ENCODE results near the gene WDCP. TPM values are rescaled to one million over a fixed set of nuclear protein-coding genes. Genes with fewer than 3 reads are reported as not detected.
A peak's percentile ranks its signal among the peaks of the same experiment; 100 is the strongest.

Gene WDCP
- total RNA-seq, 2 experiments from 2014 or later = 23.2 to 24.1 TPM

DNA sequence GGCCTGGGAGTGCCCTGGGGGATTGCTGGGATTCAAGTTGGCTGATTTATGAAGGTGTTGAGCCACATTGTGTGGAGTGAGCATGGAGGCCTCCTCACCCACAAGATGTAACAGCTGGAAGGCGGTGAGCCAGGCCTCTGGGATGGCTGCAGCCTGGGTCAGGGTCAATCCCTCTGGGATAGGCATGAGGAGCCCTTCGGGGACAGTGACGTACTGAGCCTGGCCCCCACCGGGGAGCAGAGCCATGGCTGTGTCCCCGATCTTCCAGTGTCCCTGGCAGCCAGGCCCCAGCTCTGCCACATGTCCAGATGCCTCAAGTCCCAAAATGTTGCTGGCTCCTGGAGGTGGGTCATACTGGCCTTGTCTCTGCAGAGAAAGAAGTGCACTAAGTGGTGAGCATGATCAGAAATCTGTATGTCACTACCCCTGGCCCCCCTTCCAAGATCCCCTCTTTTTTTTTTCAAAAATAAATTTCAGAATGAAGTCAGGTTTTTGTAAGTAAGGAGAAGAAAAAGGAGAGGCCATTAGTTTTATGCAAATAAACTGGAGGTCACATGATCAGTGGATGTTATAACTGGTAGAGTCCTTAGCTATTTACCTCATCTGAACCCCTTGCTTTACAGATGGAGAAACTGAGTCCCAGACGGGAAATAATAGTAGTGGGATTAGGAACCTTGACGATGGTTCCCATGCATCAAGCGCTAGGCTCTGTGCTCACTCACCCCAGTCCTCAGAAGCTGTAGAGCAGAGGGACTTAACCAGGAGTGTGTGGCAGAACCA, 35.8 kb upstream of the WDCP start:
- ATAC-seq (no peak), DNase-seq (no peak)
- Mint-ChIP-seq H3K27ac (peak overlapping the region; percentile 92), H3K4me1 (ENCODE audit: low read depth) (peaks cover 25% of the 10 kb centered on the region), H3K9me3 (ENCODE audit: insufficient read depth) (no peaks in the 10 kb centered on the region), H3K36me3 (ENCODE audit: low read depth) (peaks cover 9% of the 10 kb centered on the region), H3K27me3 (ENCODE audit: low read depth) (no peaks in the 10 kb centered on the region), H3K4me3 (peak overlapping the region; percentile 88)
- ChIA-PET CTCF (interaction anchor here (0.6 to 4.6 kb wide), 25 partner anchors 9 to 259 kb away, joined by 3 to 74 read pairs (median 6); partner anchors contain the start of genes ATAD2B, FAM228B, FKBP1B and PFN4), POLR2A (interaction anchor here (0.6 to 2.3 kb wide), 8 partner anchors 10 to 258 kb away, joined by 3 to 22 read pairs (median 6); partner anchors contain the start of genes ATAD2B and WDCP)

DNA sequence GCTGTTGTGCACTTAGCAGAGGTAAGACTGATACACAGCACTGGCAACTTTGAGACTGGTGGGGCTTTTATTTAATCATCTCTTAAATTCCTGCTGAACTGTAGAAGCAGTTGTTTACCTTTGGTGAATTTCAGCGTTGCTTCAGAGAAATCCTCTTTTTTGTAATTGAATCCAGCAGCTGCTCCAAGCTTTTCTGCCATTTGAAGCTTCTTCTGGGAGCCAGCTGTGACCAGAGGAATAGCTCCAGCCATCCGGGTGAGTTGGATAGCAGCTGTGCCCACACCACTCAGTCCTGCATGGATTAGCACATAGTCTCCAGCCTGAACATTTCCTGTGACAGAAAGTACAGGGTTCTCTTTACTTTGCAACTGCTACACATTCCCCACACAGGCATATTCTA, 33.5 kb upstream of the WDCP start:
- Mint-ChIP-seq H3K4me1 (ENCODE audit: low read depth) (peaks cover 32% of the 10 kb centered on the region), H3K4me3 (no peak overlapping the region), H3K27me3 (ENCODE audit: low read depth) (no peaks in the 10 kb centered on the region), H3K27ac (no peak overlapping the region), H3K9me3 (ENCODE audit: insufficient read depth) (no peaks in the 10 kb centered on the region), H3K36me3 (ENCODE audit: low read depth) (peaks cover 9% of the 10 kb centered on the region)
- no peak for ATAC-seq
- DNase-seq = peak; percentile 17
- CTCF ChIA-PET = interaction anchor here (1.2 to 4.6 kb wide), 3 partner anchors 21 to 256 kb away, joined by 3 to 74 read pairs (median 11); partner anchors contain the start of gene ATAD2B
- POLR2A ChIA-PET = interaction anchor here (0.8 kb wide), 1 partner anchor 66 kb away, joined by 3 read pairs; no protein-coding TSS in a partner anchor

DNA sequence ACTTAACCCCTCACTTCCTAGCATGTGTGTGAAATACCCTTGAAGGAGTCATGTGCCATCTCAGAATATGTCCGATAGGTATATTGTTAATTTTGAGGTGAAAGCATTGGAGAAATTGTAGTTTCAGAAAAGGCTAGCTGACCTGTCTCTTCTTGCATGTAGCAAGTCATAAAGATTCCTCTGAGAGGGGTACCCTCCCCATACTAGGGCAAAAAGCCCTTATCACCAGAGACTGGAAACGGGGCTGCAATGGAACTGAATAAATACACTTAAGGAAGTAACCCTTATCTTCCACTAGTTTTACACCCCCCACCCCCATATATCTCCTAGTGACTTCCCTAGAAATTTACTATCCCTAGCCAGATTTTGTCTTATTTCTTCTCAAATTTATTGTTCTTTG, 30.7 kb upstream of the WDCP start:
- peak overlapping the region; percentile 98 for H3K27ac Mint-ChIP-seq
- no peaks in the 10 kb centered on the region for H3K27me3 Mint-ChIP-seq (ENCODE audit: low read depth)
- CTCF ChIA-PET = interaction anchor here (1.5 to 1.7 kb wide), 2 partner anchors 8 to 253 kb away, joined by 3 to 5 read pairs; no protein-coding TSS in a partner anchor
- peak overlapping the region; percentile 98 for H3K4me3 Mint-ChIP-seq
- no peaks in the 10 kb centered on the region for H3K9me3 Mint-ChIP-seq (ENCODE audit: insufficient read depth)
- H3K36me3 Mint-ChIP-seq (ENCODE audit: low read depth) = peaks cover 13% of the 10 kb centered on the region
- POLR2A ChIA-PET = interaction anchor here (0.9 to 4.0 kb wide), 2 partner anchors 11 to 152 kb away, joined by 4 to 37 read pairs; partner anchors contain the start of gene ATAD2B
- H3K4me1 Mint-ChIP-seq (ENCODE audit: low read depth) = peaks cover 33% of the 10 kb centered on the region
- no peak for ATAC-seq
- DNase-seq = peak; percentile 14

DNA sequence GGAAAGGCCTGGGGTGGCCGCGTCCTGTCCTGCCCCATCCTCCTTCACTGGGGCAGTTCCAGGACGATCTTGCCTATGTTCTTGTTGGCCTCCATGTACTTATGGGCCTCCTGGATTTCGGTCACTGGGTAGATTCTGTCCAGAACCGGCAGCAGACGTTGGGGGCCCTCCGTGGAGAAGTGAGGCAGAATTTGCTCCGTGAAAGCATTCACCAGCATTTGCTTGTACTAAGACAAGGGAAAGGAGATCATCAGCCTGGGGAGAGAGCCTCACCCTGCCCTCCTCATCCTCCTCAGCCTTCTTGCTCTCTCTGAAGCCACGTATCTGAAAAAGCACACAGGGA, 30.3 kb upstream of the WDCP start:
- Mint-ChIP-seq H3K36me3 (ENCODE audit: low read depth) (peaks cover 13% of the 10 kb centered on the region), H3K9me3 (ENCODE audit: insufficient read depth) (no peaks in the 10 kb centered on the region), H3K4me1 (ENCODE audit: low read depth) (peaks cover 37% of the 10 kb centered on the region), H3K27ac (peak overlapping the region; percentile 98), H3K27me3 (ENCODE audit: low read depth) (no peaks in the 10 kb centered on the region), H3K4me3 (peak overlapping the region; percentile 98)
- no peak for DNase-seq
- CTCF ChIA-PET = interaction anchor here (1.7 to 2.3 kb wide), 3 partner anchors 11 to 253 kb away, joined by 5 to 23 read pairs (median 13); partner anchors contain the start of gene ATAD2B
- POLR2A ChIA-PET = interaction anchor here (0.9 to 4.0 kb wide), 2 partner anchors 11 to 151 kb away, joined by 4 to 37 read pairs; partner anchors contain the start of gene ATAD2B
- no peak for ATAC-seq

DNA sequence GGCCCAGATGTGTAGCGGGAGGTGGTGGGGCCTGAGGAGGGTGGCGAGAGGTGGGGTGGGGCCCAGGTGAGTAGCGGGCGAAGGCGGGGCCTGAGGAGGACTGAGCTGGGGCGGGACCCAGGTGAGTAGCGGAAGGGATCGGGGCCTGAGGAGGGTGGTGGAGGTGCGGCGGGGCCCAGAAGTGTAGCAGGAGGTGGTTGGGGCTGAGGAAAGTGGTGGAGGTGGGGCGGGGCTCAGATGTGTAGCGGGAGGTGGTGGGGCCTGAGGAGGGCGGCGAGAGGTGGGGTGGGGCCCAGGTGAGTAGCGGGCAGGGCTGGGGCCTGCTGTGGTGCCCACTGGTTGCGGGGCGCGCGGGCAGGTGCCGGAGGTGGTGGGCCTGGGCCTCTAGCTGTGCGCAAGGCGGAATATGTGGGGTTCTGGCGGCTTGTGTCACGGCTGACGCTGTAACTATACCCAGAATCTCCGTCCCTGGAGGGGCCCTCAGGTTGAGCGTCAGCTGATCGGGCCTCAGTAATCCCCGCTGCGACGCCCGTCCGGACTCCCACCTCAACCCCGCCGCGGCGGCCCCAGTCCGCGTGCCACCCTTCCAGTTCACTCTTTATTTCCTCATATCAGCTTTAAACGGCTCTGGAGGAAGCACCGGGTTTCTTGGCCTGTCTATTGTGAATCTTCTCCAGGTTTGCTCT, 29.8 kb upstream of the WDCP start:
- H3K4me3 Mint-ChIP-seq = peak overlapping the region; percentile 98
- H3K27me3 Mint-ChIP-seq (ENCODE audit: low read depth) = no peaks in the 10 kb centered on the region
- POLR2A ChIA-PET = interaction anchor here (0.9 to 4.0 kb wide), 5 partner anchors 10 to 151 kb away, joined by 3 to 37 read pairs (median 4); partner anchors contain the start of genes ATAD2B, UBXN2A and WDCP
- peak overlapping the region; percentile 98 for H3K27ac Mint-ChIP-seq
- H3K4me1 Mint-ChIP-seq (ENCODE audit: low read depth) = peaks cover 40% of the 10 kb centered on the region
- DNase-seq (peak; percentile 39), ATAC-seq (no peak)
- CTCF ChIA-PET = interaction anchor here (0.6 to 2.3 kb wide), 8 partner anchors 8 to 252 kb away, joined by 3 to 23 read pairs (median 6); partner anchors contain the start of genes ATAD2B, TP53I3 and UBXN2A
- no peaks in the 10 kb centered on the region for H3K9me3 Mint-ChIP-seq (ENCODE audit: insufficient read depth)
- peaks cover 15% of the 10 kb centered on the region for H3K36me3 Mint-ChIP-seq (ENCODE audit: low read depth)

DNA sequence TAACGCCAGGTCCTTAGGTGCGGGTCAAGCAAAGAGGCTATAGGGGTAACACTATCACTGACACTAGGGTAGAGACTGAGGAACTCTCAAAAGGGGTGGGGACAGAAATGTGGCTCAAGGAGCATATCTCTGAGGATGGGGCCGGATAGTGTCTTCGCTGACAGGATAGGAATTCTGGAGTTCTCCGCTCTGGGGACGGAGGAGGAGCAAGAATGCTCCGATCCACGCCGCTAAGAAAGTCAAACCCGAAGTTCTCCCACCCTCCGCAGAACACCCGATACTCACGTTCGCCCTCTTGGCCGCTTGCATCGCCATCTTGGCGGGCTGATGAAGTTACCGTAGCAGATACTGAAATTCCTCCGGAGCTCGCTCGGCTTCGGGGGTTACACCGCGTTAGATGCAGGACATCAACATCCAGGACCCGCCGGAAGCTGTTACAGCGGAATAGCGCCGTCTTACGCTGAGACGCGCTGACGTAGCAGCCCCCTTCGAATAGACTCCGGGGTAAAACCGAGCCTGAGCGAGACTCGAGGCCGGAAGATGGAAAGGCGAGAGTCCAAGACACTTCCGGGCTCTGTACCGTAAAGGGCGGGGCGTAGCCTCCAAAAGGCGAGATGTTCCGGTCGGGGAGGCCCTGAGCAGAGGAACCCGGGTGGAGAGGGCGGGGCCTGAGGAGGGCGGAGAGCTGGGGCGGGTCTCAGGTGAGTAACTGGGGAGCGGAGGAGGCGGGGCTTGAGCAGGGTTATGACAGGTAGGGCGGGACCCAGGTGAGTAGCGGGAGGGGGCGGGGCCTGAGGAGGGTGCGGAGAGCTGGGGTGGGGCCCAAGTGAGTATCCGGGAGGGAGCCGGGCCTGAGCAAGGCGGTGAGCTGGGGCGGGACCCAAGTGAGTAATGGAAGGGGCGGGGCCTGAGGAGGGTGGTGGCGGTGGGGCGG, 29.0 kb upstream of the WDCP start, which contains the start of gene SF3B6:
Gene SF3B6, minus strand, starts transcription at position 412 of the 934 bp plus-strand sequence. Its CDS starts 97 bp downstream, at position 315.
- ATAC-seq (peak; percentile 93), DNase-seq (peak; percentile 100)
- H3K27ac Mint-ChIP-seq = peak within 1 kb of the TSS; percentile 98
- no peaks in the 10 kb centered on the region for H3K9me3 Mint-ChIP-seq (ENCODE audit: insufficient read depth)
- H3K4me1 Mint-ChIP-seq (ENCODE audit: low read depth) = peaks cover 40% of the 10 kb centered on the region
- peaks cover 11% of the 10 kb centered on the region for H3K36me3 Mint-ChIP-seq (ENCODE audit: low read depth)
- H3K27me3 Mint-ChIP-seq (ENCODE audit: low read depth) = no peaks in the 10 kb centered on the region
- POLR2A ChIA-PET = interaction anchor here (1.0 to 4.0 kb wide), 5 partner anchors 9 to 150 kb away, joined by 3 to 37 read pairs (median 4); partner anchors contain the start of genes ATAD2B, TP53I3, UBXN2A and WDCP
- peak within 1 kb of the TSS; percentile 98 for H3K4me3 Mint-ChIP-seq
- CTCF ChIA-PET = interaction anchor here (0.6 to 2.3 kb wide), 9 partner anchors 9 to 251 kb away, joined by 3 to 23 read pairs (median 5); partner anchors contain the start of genes ATAD2B, TP53I3, UBXN2A and WDCP

DNA sequence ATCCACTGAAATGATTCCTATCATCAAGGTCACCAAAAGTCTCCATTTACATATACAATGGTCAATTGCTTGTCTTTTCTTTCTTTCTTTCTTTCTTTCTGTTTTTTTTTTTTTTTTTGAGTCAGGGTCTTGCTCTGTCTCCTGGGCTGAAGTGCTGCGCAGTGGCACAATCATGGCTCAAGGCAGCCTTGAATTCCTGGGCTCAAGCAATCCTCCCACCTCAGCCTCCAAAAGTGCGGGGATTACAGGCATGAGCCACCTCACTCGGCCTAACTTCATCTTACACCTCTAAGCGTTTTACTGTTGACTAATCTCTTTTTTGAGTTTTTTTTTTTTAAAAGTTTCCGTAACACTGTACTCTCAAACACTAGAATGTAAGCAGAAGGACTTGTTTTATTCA, 28.1 kb upstream of the WDCP start:
- peak overlapping the region; percentile 98 for H3K4me3 Mint-ChIP-seq
- no peaks in the 10 kb centered on the region for H3K27me3 Mint-ChIP-seq (ENCODE audit: low read depth)
- ChIA-PET POLR2A (no interaction called here), CTCF (interaction anchor here (2.3 kb wide), 1 partner anchor 9 kb away, joined by 13 read pairs; no protein-coding TSS in a partner anchor)
- peaks cover 44% of the 10 kb centered on the region for H3K4me1 Mint-ChIP-seq (ENCODE audit: low read depth)
- ATAC-seq = no peak
- peaks cover 15% of the 10 kb centered on the region for H3K36me3 Mint-ChIP-seq (ENCODE audit: low read depth)
- no peaks in the 10 kb centered on the region for H3K9me3 Mint-ChIP-seq (ENCODE audit: insufficient read depth)
- no peak for DNase-seq
- H3K27ac Mint-ChIP-seq = peak overlapping the region; percentile 98

DNA sequence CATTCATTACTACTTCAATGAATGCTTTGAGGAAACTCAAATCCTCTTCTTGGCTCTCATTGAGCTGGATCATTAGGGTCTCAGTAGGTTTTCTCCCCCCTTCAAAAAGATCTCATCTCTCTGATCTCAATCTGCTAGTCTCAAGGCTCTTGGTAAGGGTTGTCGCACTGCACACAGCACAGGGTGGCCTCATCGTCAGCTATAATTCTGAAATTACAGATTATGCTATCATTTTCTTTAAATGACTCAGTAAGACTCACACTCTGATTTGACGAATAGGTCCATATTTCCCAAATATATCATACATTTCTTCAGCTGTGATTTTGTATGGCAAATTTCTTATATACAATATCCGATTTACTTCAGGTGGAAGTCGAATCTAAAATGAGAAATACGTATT, 26.6 kb upstream of the WDCP start:
- no peak overlapping the region for H3K27ac Mint-ChIP-seq
- ChIA-PET CTCF (interaction anchor here (1.2 to 2.6 kb wide), 3 partner anchors 11 to 163 kb away, joined by 3 to 21 read pairs (median 5); partner anchors contain the start of genes ATAD2B and TP53I3), POLR2A (interaction anchor here (0.7 to 1.9 kb wide), 4 partner anchors 10 to 147 kb away, joined by 3 to 7 read pairs (median 4); partner anchors contain the start of genes ATAD2B and FKBP1B)
- no peak for ATAC-seq
- H3K36me3 Mint-ChIP-seq (ENCODE audit: low read depth) = peaks cover 21% of the 10 kb centered on the region
- H3K4me1 Mint-ChIP-seq (ENCODE audit: low read depth) = peaks cover 51% of the 10 kb centered on the region
- DNase-seq = no peak
- H3K27me3 Mint-ChIP-seq (ENCODE audit: low read depth) = no peaks in the 10 kb centered on the region
- no peak overlapping the region for H3K4me3 Mint-ChIP-seq
- no peaks in the 10 kb centered on the region for H3K9me3 Mint-ChIP-seq (ENCODE audit: insufficient read depth)

DNA sequence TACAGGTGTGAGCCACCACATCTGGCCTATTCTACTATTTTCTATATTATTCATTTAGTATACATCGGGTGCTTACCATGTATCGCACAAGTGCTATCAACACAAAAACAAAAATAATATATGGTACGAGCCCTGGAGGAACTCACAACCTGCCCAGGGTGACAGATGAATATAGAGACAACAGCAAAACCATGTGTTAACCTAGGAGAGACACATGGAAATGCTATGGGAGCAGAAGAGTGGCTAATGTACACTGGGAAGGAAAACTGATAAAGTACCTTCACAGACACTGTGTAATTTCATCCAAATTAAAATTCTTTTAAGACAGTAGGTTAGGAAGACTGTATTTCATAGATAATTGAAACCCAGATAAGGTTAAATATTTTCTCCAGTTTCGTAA, 25.1 kb upstream of the WDCP start:
- ATAC-seq (no peak), DNase-seq (no peak)
- Mint-ChIP-seq H3K27me3 (ENCODE audit: low read depth) (no peaks in the 10 kb centered on the region), H3K4me1 (ENCODE audit: low read depth) (peaks cover 38% of the 10 kb centered on the region), H3K36me3 (ENCODE audit: low read depth) (peaks cover 31% of the 10 kb centered on the region), H3K9me3 (ENCODE audit: insufficient read depth) (no peaks in the 10 kb centered on the region), H3K4me3 (no peak overlapping the region), H3K27ac (no peak overlapping the region)
- ChIA-PET POLR2A (interaction anchor here (0.7 kb wide), 1 partner anchor 318 kb away, joined by 3 read pairs; no protein-coding TSS in a partner anchor), CTCF (interaction anchor here (1.1 to 2.6 kb wide), 4 partner anchors 12 to 147 kb away, joined by 3 to 21 read pairs (median 4); partner anchors contain the start of gene TP53I3)

DNA sequence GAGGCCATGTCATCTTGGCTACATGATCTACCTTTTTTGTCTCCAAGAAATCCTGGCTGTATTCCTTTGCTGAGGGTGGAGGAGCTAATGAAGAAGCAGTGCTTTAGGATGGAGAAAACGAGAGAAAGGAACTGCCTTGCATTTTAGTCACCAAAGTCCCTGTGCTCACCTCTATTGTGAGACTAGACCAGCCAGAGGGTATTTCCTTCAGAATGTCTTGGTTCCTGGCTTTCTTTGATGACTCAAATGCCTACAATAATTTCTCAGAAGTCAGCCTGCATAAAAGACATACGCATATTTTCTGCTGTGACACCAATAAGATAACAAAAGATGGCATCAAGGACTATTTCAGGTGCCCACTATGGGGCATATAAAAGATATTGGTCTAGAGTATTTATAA, 18.1 kb upstream of the WDCP start:
- ATAC-seq (no peak), DNase-seq (no peak)
- ChIA-PET CTCF (interaction anchor here (0.8 to 1.8 kb wide), 2 partner anchors 11 to 241 kb away, joined by 3 to 13 read pairs; partner anchors contain the start of gene SF3B6), POLR2A (interaction anchor here (1.4 kb wide), 1 partner anchor 18 kb away, joined by 7 read pairs; the partner anchor contains the start of gene WDCP)
- Mint-ChIP-seq H3K4me3 (no peak overlapping the region), H3K27ac (no peak overlapping the region), H3K9me3 (ENCODE audit: insufficient read depth) (no peaks in the 10 kb centered on the region), H3K27me3 (ENCODE audit: low read depth) (no peaks in the 10 kb centered on the region), H3K36me3 (ENCODE audit: low read depth) (peaks cover 22% of the 10 kb centered on the region), H3K4me1 (ENCODE audit: low read depth) (peaks cover 12% of the 10 kb centered on the region)

Data from activated CD8-positive, alpha-beta T cell treated with anti-CD3 and anti-CD28 coated beads, Interleukin-2, amount 10 ng/mL, durations not matched to agents 7 days and 5 days (primary cell).